Spinal cord (tissue), 10 donors: Measurements from ENCODE around the gene C11orf71. TPM values are rescaled to one million over a fixed set of nuclear protein-coding genes. Genes with fewer than 3 reads are reported as not detected.
A peak's percentile ranks its signal among the peaks of the same experiment; 100 is the strongest.

ENCODE experiments used
- DNase-seq, 6 donors: peaks; one replicate each; pipeline versions ENCODE4 v3.0.0 to v3.0.0-alpha.2; 2013 to 2015; ENCODE audit warnings: low spot score in 6 of 6, low read depth in 4 of 6
- H3K27ac ChIP-seq: one replicate; pipeline ENCODE4 v1.5.1; 2013; ENCODE audit warnings: low read depth, low read length, control low read depth
- H3K27me3 ChIP-seq: one replicate; pipeline ENCODE4 v1.6.1; 2013; ENCODE audit warnings: low read length; ENCODE audit not compliant: control insufficient read depth, insufficient read depth
- H3K36me3 ChIP-seq: one replicate; pipeline ENCODE4 v1.6.1; 2013; ENCODE audit warnings: low read length; ENCODE audit not compliant: control insufficient read depth, insufficient read depth
- H3K4me1 ChIP-seq: one replicate; pipeline ENCODE4 v1.6.1; 2013; ENCODE audit warnings: low read length; ENCODE audit not compliant: control insufficient read depth, insufficient read depth
- H3K4me3 ChIP-seq: one replicate; pipeline ENCODE4 v1.5.1; 2013; ENCODE audit warnings: low read depth, low read length, control low read depth
- H3K9me3 ChIP-seq: one replicate; pipeline ENCODE4 v1.6.1; 2013; ENCODE audit warnings: low read length; ENCODE audit not compliant: control insufficient read depth, insufficient read depth
- WGBS: methylation state at CpG from one replicate; pipeline ENCODE4 v1.1.5; 2013; ENCODE audit warnings: missing lambda C conversion rate; ENCODE audit not compliant: insufficient coverage; 5-methylcytosine and 5-hydroxymethylcytosine counted together
- polyA plus RNA-seq, 2 donors: library from polyadenylated mRNA; unstranded; fragments of 120-200 nt; gene quantifications; one replicate each; pipeline ENCODE4 v1.2.1, GENCODE V29; 2013; ENCODE audit not compliant: insufficient read length in 2 of 2
- total RNA-seq, 2 donors: library from RNA; depleted of rRNA in 1 of 2; stranded (reverse); fragments of 120-200 nt in 1 of 2; fragments of >200 nt in 1 of 2; gene quantifications; one replicate each; pipeline versions ENCODE4 v1.2.3 to v1.2.4, GENCODE V29; 2013 to 2014
- donor health status: healthy.

The C11orf71 gene
- total and polyA plus RNA-seq, 4 donors, result 11.5 to 23.4 (median 16.4) TPM

DNA sequence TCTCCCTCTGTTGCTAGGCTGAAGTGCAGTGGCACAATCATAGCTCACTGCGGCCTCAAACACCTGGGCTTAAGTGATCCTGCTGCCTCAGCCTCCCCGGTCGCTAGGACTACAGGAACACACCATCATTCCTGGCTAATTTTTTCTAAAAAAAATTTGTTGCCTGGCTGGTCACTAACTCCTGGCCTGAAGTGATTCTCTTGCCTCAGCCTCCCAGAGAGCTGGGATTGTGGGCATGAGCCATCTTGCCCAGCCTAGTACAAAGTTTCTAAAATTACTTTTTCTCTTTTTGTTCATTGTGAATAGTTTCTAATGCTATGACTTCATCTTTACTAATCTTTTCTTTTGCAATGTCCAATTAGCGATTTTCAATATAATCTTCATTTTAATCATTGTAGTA lies 12.6 kb upstream of the C11orf71 start:
- Histone ChIP-seq H3K27ac (no peak overlapping the region), H3K36me3 (peaks cover 3% of the 10 kb centered on the region), H3K4me1 (no peaks in the 10 kb centered on the region), H3K4me3 (no peak overlapping the region), H3K27me3 (no peaks in the 10 kb centered on the region), H3K9me3 (no peaks in the 10 kb centered on the region)
- 92% methylated on average over 3 of the region's 4 CpGs for WGBS
- no peak for DNase-seq

- whole genome bisulfite sequencing, result no CpG with 5 or more reads among the region's 4 CpGs
- Histone ChIP-seq H3K9me3 (no peaks in the 10 kb centered on the region), H3K4me1 (peaks cover 6% of the 10 kb centered on the region), H3K36me3 (peaks cover 3% of the 10 kb centered on the region), H3K27me3 (no peaks in the 10 kb centered on the region), H3K27ac (peak overlapping the region; percentile 35), H3K4me3 (peak overlapping the region; percentile 99)
- DNase-seq, result peak in 2 of 6 donors; percentile 9
These were observed 1.0 kb upstream of the C11orf71 start for GRCh38 chr11:114401311-114401710.

DNA sequence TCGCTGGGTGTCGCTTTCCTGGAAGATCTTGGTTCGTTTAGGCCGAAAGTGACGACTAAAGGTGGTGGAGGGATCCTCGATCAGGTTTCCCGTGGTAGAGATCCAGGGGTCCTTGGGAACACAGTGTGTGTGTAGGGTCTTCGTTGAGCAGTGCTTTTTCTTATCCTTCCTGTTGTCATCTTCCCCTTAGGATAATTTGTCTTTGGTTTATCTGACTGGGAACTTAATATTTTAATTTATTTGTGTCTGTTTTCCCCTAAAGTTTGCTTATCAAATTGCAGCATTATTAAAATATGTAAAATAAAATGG lies 558 bp upstream of the C11orf71 start:
- no peaks in the 10 kb centered on the region for H3K27me3 ChIP-seq
- peak overlapping the region; percentile 99 for H3K4me3 ChIP-seq
- H3K9me3 ChIP-seq, result no peaks in the 10 kb centered on the region
- 0% methylated on average over 6 of the region's 8 CpGs for WGBS
- H3K36me3 ChIP-seq, result peaks cover 2% of the 10 kb centered on the region
- no peak for DNase-seq
- H3K27ac ChIP-seq, result peak overlapping the region; percentile 98
- H3K4me1 ChIP-seq, result peaks cover 6% of the 10 kb centered on the region

DNA sequence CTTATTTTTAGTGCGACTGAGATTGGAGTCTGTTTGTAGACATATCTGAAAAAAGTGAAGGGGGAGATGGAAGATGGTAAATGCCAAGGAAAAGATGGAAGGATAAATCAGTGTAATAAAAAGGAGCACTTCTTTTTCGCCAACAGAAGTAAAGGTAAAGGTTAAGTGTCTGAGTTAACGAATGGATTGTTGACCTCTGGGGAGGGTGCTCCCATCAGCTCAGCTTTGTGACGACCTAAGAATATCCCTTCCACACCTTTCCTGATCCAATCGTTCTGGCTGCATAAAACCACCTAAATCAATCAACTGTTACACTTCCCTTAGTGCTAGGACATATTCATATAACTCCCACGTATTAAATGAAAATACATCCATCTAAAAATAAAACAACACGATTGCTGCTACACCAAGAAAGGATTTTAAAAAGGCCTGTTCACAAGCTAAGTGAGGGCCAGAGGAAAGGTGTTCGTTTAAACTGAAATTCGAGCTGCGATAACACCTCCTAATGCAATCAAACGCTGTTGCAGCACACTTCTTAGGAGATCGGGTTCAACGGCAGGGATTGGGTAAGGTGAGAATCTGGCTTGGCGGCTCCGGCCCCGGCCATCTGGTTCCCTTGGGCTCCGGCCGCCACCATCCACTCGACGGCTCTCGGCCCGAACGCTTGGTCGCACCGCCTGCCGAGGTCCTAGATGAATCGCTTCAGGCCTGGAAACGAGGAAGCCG lies 658 bp downstream of the C11orf71 start:
- Histone ChIP-seq H3K27me3 (no peaks in the 10 kb centered on the region), H3K9me3 (no peaks in the 10 kb centered on the region), H3K4me3 (peak overlapping the region; percentile 99), H3K36me3 (peaks cover 2% of the 10 kb centered on the region), H3K27ac (peak overlapping the region; percentile 98), H3K4me1 (peaks cover 6% of the 10 kb centered on the region)
- WGBS, result 3% methylated on average over 23 of the region's 29 CpGs
- peak in 2 of 6 donors; percentile 12 to 35 for DNase-seq

GRCh38 chr11:114398303-114398920 lies 1.9 kb downstream of the C11orf71 start:
- Histone ChIP-seq H3K27me3 (no peaks in the 10 kb centered on the region), H3K4me3 (no peak overlapping the region), H3K9me3 (no peaks in the 10 kb centered on the region), H3K4me1 (peaks cover 6% of the 10 kb centered on the region), H3K36me3 (peaks cover 2% of the 10 kb centered on the region), H3K27ac (no peak overlapping the region)
- no CpG with 5 or more reads among the region's 4 CpGs for WGBS
- no peak for DNase-seq

- H3K36me3 ChIP-seq, result peaks cover 2% of the 10 kb centered on the region
- no peak overlapping the region for H3K4me3 ChIP-seq
- peaks cover 6% of the 10 kb centered on the region for H3K4me1 ChIP-seq
- H3K27me3 ChIP-seq, result no peaks in the 10 kb centered on the region
- peak overlapping the region; percentile 60 for H3K27ac ChIP-seq
- H3K9me3 ChIP-seq, result no peaks in the 10 kb centered on the region
- WGBS, result no CpG with 5 or more reads among the region's 2 CpGs
- peak in 1 of 6 donors; percentile 24 for DNase-seq
These were observed 2.8 kb downstream of the C11orf71 start for GRCh38 chr11:114397349-114397982.

GRCh38 chr11:114396916-114397315 lies 3.4 kb downstream of the C11orf71 start:
- Histone ChIP-seq H3K4me3 (no peak overlapping the region), H3K9me3 (no peaks in the 10 kb centered on the region), H3K27me3 (no peaks in the 10 kb centered on the region), H3K27ac (no peak overlapping the region), H3K4me1 (peaks cover 6% of the 10 kb centered on the region), H3K36me3 (peaks cover 2% of the 10 kb centered on the region)
- no peak for DNase-seq

- Histone ChIP-seq H3K4me3 (no peak overlapping the region), H3K9me3 (no peaks in the 10 kb centered on the region), H3K36me3 (peaks cover 2% of the 10 kb centered on the region), H3K4me1 (peaks cover 6% of the 10 kb centered on the region), H3K27me3 (no peaks in the 10 kb centered on the region), H3K27ac (no peak overlapping the region)
- no peak for DNase-seq
- 54% methylated on average over 3 of the region's 3 CpGs for WGBS
These were observed 4.6 kb downstream of the C11orf71 start for GRCh38 chr11:114395736-114396135.

DNA sequence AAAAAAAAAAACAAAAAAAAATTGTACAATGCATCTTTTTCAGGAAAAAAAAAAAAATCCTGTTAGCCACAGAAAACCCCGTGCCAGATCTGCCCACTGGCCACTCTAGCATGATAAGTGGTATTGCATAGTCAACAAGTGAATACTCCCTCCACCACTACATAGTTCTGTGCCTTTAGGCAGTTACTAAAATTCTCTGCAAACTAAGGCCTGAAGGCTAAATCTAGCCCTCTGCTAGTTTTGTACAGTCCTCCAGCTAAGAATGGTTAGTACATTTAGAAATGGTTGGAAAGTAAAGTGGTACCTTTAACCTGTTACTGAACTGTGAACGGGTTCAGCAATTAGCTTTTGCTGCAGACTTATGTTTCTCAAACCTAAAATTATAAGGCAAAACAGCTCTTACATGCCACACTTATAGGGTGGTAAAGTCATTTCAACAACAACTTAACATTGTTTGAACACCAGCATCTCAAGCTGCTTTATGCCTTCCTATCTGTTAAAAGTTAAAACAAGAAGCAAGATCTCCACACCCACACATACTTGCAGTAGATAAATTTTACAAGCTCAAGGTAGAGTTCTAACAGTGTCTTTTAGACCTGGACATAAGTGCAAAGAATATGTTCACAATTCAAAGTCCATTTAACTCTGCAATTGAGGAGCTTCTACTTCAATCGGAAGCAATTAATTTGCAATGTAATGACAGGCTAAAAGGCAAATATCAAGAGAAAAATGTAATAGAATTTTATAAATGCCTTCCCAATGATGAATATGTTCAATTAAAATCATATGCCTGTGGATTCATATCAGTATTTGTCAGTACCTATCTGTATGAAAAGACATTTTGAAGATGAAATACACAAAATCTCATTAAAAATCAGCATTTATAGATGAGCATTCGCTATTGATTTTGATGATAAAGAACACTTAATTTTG lies 7.3 kb downstream of the C11orf71 start:
- Histone ChIP-seq H3K4me3 (no peak overlapping the region), H3K36me3 (no peaks in the 10 kb centered on the region), H3K27ac (no peak overlapping the region), H3K9me3 (no peaks in the 10 kb centered on the region), H3K27me3 (no peaks in the 10 kb centered on the region), H3K4me1 (no peaks in the 10 kb centered on the region)
- no peak for DNase-seq
- no CpG with 5 or more reads among the region's 4 CpGs for WGBS
